ENCODE results near the gene CEP120.
"Not testable (repeated sequence)": the region's sequence is repeated elsewhere in the genome, so short reads cannot be mapped to it uniquely, and the experiment has no call there.

CEP120 gene

GRCh38 chr5:123450114-123450513 lies 26.9 kb upstream of the CEP120 start:
- H3K27ac Mint-ChIP-seq: no peak overlapping the region
- no peaks in the 10 kb centered on the region for H3K36me3 Mint-ChIP-seq (ENCODE audit: insufficient read depth)
- DNase-seq (no peak), ATAC-seq (replicated peaks) (no peak)
- H3K9me3 Mint-ChIP-seq: no peaks in the 10 kb centered on the region
- peaks cover 8 to 13% of the 10 kb centered on the region in 2 donors for H3K27me3 Mint-ChIP-seq
- no peaks in the 10 kb centered on the region for H3K4me1 Mint-ChIP-seq (ENCODE audit: low read depth in 2 of 2)
- H3K4me3 Mint-ChIP-seq: no peak overlapping the region

DNA sequence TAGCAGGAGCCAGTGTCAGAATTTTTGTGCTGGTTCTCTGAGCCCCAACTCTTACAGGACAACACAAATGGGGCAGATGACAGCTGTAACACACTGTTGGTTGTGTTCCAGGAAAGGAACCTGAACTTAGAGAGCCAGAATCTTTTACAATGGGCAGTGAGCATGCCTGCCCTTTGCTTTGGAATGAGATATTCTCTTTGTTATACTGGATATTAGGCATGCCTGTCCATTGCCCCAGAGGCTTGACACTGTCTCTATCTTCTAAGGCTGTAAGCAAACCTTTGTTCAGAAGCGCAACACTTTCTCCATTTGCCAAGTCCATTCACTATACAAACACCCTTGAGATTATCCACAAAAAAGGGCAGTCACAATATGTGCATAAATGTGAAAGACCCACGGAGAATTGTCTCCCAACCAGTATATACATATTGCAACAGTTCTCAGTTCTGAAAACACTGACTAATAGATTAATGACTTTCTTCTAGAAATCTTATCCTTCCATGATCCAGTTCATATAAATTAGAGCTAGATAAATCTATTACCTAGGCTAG lies 26.3 kb upstream of the CEP120 start:
- no peak overlapping the region for H3K4me3 Mint-ChIP-seq
- no peaks in the 10 kb centered on the region for H3K9me3 Mint-ChIP-seq
- H3K36me3 Mint-ChIP-seq (ENCODE audit: insufficient read depth): no peaks in the 10 kb centered on the region
- no peaks in the 10 kb centered on the region for H3K4me1 Mint-ChIP-seq (ENCODE audit: low read depth in 2 of 2)
- ATAC-seq (replicated peaks): no peak
- peaks cover 8 to 13% of the 10 kb centered on the region in 2 donors for H3K27me3 Mint-ChIP-seq
- no peak for DNase-seq
- H3K27ac Mint-ChIP-seq: no peak overlapping the region

DNA sequence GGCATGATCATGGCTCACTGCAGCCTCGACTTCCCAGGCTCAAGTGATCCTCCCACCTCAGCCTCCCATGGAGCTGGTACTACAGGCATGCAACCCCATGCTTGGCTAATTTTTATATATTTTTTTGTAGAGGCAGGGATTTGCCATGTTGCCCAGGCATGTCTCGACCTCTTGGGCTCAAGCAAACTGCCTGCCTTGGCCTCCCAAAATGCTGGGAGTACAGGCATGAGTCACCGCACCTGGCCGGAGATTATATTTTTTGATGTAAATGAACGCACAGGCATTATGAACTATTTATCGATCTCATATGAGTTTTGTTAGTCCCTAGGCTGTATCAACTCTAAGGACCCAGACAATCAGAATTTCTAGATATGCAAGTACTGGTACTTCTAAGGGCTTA lies 25.5 kb upstream of the CEP120 start:
- DNase-seq: no peak
- H3K36me3 Mint-ChIP-seq (ENCODE audit: insufficient read depth): no peaks in the 10 kb centered on the region
- no peaks in the 10 kb centered on the region for H3K4me1 Mint-ChIP-seq (ENCODE audit: low read depth in 2 of 2)
- H3K9me3 Mint-ChIP-seq: no peaks in the 10 kb centered on the region
- no peak overlapping the region for H3K27ac Mint-ChIP-seq
- H3K27me3 Mint-ChIP-seq: peaks cover 2 to 13% of the 10 kb centered on the region in 2 donors
- ATAC-seq (replicated peaks): no peak
- no peak overlapping the region for H3K4me3 Mint-ChIP-seq

DNA sequence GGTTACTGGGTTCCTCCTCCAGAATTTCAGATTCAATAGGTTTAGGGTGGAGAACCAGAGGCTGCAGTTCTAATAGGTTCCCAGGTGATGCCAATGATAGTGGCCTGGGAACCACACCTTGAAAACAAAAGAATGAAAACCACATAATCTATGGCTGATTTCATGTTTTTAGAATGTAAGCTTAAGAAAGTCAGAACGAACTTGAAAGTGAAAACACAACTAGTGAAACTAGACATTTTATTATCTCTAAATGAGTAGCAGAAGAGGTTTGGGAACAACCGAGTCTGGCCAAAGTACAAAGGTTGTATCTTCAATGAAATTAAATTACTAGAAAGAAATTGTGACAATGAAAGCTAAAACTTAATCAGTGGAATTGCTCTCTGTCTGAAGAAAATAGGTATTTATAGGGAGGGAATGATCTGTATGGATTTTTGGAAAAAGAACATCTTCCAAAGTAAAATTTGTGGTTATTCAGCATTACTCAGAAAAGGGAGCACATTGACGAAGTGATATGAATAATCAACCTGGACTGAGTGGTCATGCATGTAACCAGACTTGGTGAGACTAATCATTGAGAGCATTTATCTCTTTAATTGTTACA lies 24.9 kb upstream of the CEP120 start:
- no peak for ATAC-seq (replicated peaks)
- Mint-ChIP-seq H3K36me3 (ENCODE audit: insufficient read depth) (no peaks in the 10 kb centered on the region), H3K9me3 (no peaks in the 10 kb centered on the region), H3K4me3 (no peak overlapping the region), H3K27me3 (peaks cover 0 to 13% of the 10 kb centered on the region in 2 donors), H3K4me1 (ENCODE audit: low read depth in 2 of 2) (no peaks in the 10 kb centered on the region), H3K27ac (no peak overlapping the region)
- DNase-seq: no peak

GRCh38 chr5:123444016-123444415 lies 20.8 kb upstream of the CEP120 start:
- no peaks in the 10 kb centered on the region for H3K36me3 Mint-ChIP-seq (ENCODE audit: insufficient read depth)
- ATAC-seq (replicated peaks) (no peak), DNase-seq (no peak)
- no peaks in the 10 kb centered on the region for H3K9me3 Mint-ChIP-seq
- H3K27me3 Mint-ChIP-seq: peaks cover 0 to 7% of the 10 kb centered on the region in 2 donors
- H3K4me3 Mint-ChIP-seq: no peak overlapping the region
- H3K27ac Mint-ChIP-seq: no peak overlapping the region
- peaks cover 0 to 2% of the 10 kb centered on the region in 2 donors for H3K4me1 Mint-ChIP-seq (ENCODE audit: low read depth in 2 of 2)

DNA sequence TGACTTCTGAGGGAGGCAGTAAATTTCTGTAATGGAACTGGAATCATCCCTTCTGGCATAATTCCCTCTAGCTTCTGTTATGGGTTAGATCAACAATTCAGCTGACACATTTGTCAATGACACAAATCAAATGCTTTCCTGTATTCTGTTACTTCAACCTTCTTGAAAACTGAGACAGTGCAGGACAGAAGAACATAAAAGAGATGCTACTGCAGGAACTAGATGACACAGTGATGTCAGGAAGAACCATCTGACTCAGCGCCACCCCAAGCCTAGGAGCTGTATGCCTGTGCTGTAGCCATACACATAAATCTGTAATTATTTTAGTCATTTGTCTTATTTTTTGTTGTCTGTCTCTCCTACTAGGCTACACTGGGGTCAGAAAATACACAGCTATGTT lies 18.2 kb upstream of the CEP120 start:
- peaks cover 0 to 7% of the 10 kb centered on the region in 2 donors for H3K27me3 Mint-ChIP-seq
- H3K4me3 Mint-ChIP-seq: no peak overlapping the region
- peak overlapping the region in 1 of 2 donors; percentile 7 for H3K27ac Mint-ChIP-seq
- no peaks in the 10 kb centered on the region for H3K36me3 Mint-ChIP-seq (ENCODE audit: insufficient read depth)
- ATAC-seq (replicated peaks) (peak; percentile 26), DNase-seq (no peak)
- peaks cover 0 to 5% of the 10 kb centered on the region in 2 donors for H3K4me1 Mint-ChIP-seq (ENCODE audit: low read depth in 2 of 2)
- no peaks in the 10 kb centered on the region for H3K9me3 Mint-ChIP-seq

DNA sequence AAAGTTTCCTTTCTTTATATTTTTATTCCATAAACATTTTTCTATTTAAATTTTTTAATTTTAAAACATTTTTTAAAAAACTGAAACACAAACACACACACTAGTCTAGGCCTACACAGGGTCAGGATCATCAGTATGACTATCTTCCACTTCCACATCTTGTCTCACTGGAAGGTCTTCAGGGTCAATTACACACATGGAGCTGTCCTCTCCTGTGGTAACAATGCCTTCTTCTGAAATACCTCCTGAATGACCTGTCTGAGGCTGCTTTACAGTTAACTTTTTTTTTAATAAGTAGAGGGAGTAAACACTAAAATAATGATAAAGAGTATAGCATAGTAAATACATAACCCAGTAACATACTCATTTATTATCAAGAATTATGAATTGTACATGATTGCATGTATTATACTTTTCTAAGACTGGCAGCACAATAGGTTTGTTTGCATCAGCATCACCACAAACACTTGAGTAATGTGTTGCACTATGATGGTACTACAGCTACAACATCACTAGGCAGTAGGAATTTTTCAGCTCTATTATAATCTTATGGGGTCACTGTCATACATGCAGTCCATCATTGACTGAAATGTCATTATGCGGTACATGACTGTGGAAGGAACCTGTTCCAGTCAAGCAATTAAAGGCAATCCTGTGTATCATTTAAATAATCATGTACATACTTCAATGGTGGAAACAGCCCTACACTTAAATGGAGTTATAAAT lies 17.4 kb upstream of the CEP120 start:
- no peak for DNase-seq
- Mint-ChIP-seq H3K27me3 (no peaks in the 10 kb centered on the region), H3K4me3 (no peak overlapping the region), H3K9me3 (no peaks in the 10 kb centered on the region), H3K4me1 (ENCODE audit: low read depth in 2 of 2) (peaks cover 0 to 5% of the 10 kb centered on the region in 2 donors), H3K27ac (no peak overlapping the region), H3K36me3 (ENCODE audit: insufficient read depth) (no peaks in the 10 kb centered on the region)
- ATAC-seq (replicated peaks): no peak

- Mint-ChIP-seq H3K36me3 (ENCODE audit: insufficient read depth) (no peaks in the 10 kb centered on the region), H3K27ac (peak overlapping the region in 1 of 2 donors; percentile 49), H3K4me3 (no peak overlapping the region), H3K9me3 (no peaks in the 10 kb centered on the region), H3K4me1 (ENCODE audit: low read depth in 2 of 2) (peaks cover 0 to 5% of the 10 kb centered on the region in 2 donors), H3K27me3 (no peaks in the 10 kb centered on the region)
- no peak for DNase-seq
- ATAC-seq (replicated peaks): no peak
These were observed 16.5 kb upstream of the CEP120 start for GRCh38 chr5:123439709-123440108.

GRCh38 chr5:123438902-123439301 lies 15.7 kb upstream of the CEP120 start:
- Mint-ChIP-seq H3K36me3 (ENCODE audit: insufficient read depth) (no peaks in the 10 kb centered on the region), H3K27me3 (no peaks in the 10 kb centered on the region), H3K4me1 (ENCODE audit: low read depth in 2 of 2) (peaks cover 0 to 5% of the 10 kb centered on the region in 2 donors), H3K4me3 (no peak overlapping the region), H3K9me3 (no peaks in the 10 kb centered on the region), H3K27ac (peak overlapping the region in 1 of 2 donors; percentile 49)
- ATAC-seq (replicated peaks) (peak; percentile 46), DNase-seq (no peak)

- no peak for DNase-seq
- H3K27ac Mint-ChIP-seq: no peak overlapping the region
- peaks cover 0 to 5% of the 10 kb centered on the region in 2 donors for H3K4me1 Mint-ChIP-seq (ENCODE audit: low read depth in 2 of 2)
- H3K36me3 Mint-ChIP-seq (ENCODE audit: insufficient read depth): no peaks in the 10 kb centered on the region
- H3K27me3 Mint-ChIP-seq: peaks cover 0 to 4% of the 10 kb centered on the region in 2 donors
- no peak for ATAC-seq (replicated peaks)
- no peaks in the 10 kb centered on the region for H3K9me3 Mint-ChIP-seq
- no peak overlapping the region for H3K4me3 Mint-ChIP-seq
These were observed 15.0 kb upstream of the CEP120 start for GRCh38 chr5:123438244-123438643.

- Mint-ChIP-seq H3K27ac (no peak overlapping the region), H3K27me3 (peaks cover 15 to 22% of the 10 kb centered on the region in 2 donors), H3K4me3 (no peak overlapping the region), H3K36me3 (ENCODE audit: insufficient read depth) (no peaks in the 10 kb centered on the region), H3K9me3 (no peaks in the 10 kb centered on the region), H3K4me1 (ENCODE audit: low read depth in 2 of 2) (peaks cover 0 to 5% of the 10 kb centered on the region in 2 donors)
- ATAC-seq (replicated peaks) (no peak), DNase-seq (no peak)
These were observed 13.0 kb upstream of the CEP120 start for GRCh38 chr5:123436201-123436600.

DNA sequence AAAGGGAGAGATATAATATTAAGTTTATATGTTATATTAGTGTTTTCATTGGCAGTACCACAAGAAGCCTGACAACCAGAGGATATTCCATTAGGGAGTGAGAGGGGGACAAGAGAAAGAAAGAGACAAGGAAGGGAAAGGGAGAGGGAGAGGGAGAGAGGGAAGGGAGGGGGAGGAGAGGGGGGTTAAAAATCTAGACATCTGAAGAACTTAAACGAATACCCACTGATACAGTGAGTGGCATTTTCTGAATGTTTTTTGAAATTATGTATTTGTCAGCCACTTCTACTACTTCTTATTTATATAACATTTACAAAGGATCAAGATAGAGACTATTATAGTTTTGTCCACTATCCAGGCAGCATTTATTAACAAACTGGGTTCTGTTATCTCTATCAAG lies 11.6 kb upstream of the CEP120 start:
- Mint-ChIP-seq H3K27ac (no peak overlapping the region), H3K4me1 (ENCODE audit: low read depth in 2 of 2) (peaks cover 0 to 5% of the 10 kb centered on the region in 2 donors), H3K4me3 (no peak overlapping the region), H3K36me3 (ENCODE audit: insufficient read depth) (no peaks in the 10 kb centered on the region), H3K27me3 (peaks cover 16 to 23% of the 10 kb centered on the region in 2 donors), H3K9me3 (no peaks in the 10 kb centered on the region)
- DNase-seq: no peak
- ATAC-seq (replicated peaks): no peak

DNA sequence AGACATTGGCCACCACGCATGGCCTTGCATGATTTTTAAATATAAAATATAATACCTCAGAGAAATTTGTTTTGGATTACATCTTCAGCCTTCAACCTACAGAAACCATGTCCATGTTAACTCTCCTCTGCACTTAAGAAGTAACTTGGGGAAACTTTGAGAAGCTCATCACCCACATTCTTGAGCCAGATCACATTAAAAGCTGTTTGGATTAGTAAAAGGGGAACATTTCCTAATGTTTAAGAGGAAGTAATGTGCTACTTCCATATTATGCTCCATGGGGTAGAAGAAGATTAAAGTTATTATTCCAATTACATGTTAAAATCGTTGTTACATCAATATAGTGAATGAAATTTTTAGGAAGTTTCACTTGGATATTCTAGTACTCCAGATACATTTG lies 10.4 kb upstream of the CEP120 start:
- Mint-ChIP-seq H3K4me3 (no peak overlapping the region), H3K27me3 (peaks cover 16 to 23% of the 10 kb centered on the region in 2 donors), H3K27ac (no peak overlapping the region), H3K36me3 (ENCODE audit: insufficient read depth) (no peaks in the 10 kb centered on the region), H3K4me1 (ENCODE audit: low read depth in 2 of 2) (no peaks in the 10 kb centered on the region), H3K9me3 (no peaks in the 10 kb centered on the region)
- DNase-seq (no peak), ATAC-seq (replicated peaks) (no peak)

DNA sequence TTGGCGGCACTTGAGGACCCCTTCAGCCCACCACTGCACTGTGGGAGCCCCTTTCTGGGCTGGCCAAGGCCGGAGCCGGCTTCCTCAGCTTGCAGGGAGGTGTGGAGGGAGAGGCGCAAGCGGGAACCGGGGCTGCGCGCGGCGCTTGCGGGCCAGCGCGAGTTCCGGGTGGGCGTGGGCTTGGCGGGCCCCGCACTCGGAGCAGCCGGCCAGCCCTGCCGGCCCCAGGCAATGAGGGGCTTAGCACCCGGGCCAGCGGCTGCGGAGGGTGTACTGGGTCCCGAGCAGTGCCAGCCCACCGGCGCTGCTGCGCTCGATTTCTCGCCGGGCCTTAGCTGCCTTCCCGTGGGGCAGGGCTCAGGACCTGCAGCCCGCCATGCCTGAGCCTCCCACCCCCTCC lies 7.2 kb upstream of the CEP120 start:
- not testable (repeated sequence) for H3K4me3 Mint-ChIP-seq; ATAC-seq (replicated peaks); DNase-seq; H3K4me1 Mint-ChIP-seq (ENCODE audit: low read depth in 2 of 2); H3K36me3 Mint-ChIP-seq (ENCODE audit: insufficient read depth); H3K9me3 Mint-ChIP-seq; H3K27ac Mint-ChIP-seq
- H3K27me3 Mint-ChIP-seq: peaks cover 16 to 23% of the 10 kb centered on the region in 2 donors
